BJ (cell line): ENCODE results near the gene ACP7. TPM values are rescaled to one million over a fixed set of nuclear protein-coding genes. Genes with fewer than 3 reads are reported as not detected.

Experiments used
- CTCF ChIA-PET: fragments of 350-600 bp; formaldehyde crosslinking; extraction: SDS; loops from one replicate; lab custom pipeline; 2021; ENCODE audit warnings: antibody characterized with exemption, inconsistent platforms; lab: Yijun Ruan, JAX
- POLR2A ChIA-PET: fragments of 300-600 bp; sonication (Branson Sonifier 250); formaldehyde crosslinking; extraction: SDS; loops from one replicate; lab custom pipeline; 2021; ENCODE audit warnings: antibody characterized with exemption; lab: Charles Lee
- DNase-seq: peaks from one replicate; pipeline ENCODE4 v3.0.0-alpha.2; 2011; ENCODE audit warnings: low read depth
- H3K27me3 ChIP-seq: 2 replicates; pipeline ENCODE4 v1.6.0; 2011; ENCODE audit warnings: low read length; ENCODE audit not compliant: control insufficient read depth, insufficient read depth
- H3K36me3 ChIP-seq: 2 replicates; pipeline ENCODE4 v1.5.1; 2011; ENCODE audit warnings: low read length; ENCODE audit not compliant: control insufficient read depth, insufficient read depth
- H3K4me3 ChIP-seq: 2 replicates; pipeline ENCODE4 v1.5.1; 2011; ENCODE audit warnings: low read depth, mild to moderate bottlenecking, control low read depth, low read length
- polyA plus RNA-seq: library from polyadenylated mRNA; depleted of rRNA; stranded (reverse); fragments of >200 nt; gene quantifications from 2 replicates; pipeline ENCODE4 v1.2.3, GENCODE V29; 2011
- TF ChIP-seq, protein P1 (sequence below): IDR thresholded peaks from 2 replicates; pipeline ENCODE4 v1.5.1; 2011; ENCODE audit warnings: low read depth, mild to moderate bottlenecking, control low read depth, inconsistent platforms, low read length, moderate library complexity; ENCODE audit not compliant: insufficient read depth

Gene ACP7
- polyA plus RNA-seq, 1 experiment = not detected

DNA sequence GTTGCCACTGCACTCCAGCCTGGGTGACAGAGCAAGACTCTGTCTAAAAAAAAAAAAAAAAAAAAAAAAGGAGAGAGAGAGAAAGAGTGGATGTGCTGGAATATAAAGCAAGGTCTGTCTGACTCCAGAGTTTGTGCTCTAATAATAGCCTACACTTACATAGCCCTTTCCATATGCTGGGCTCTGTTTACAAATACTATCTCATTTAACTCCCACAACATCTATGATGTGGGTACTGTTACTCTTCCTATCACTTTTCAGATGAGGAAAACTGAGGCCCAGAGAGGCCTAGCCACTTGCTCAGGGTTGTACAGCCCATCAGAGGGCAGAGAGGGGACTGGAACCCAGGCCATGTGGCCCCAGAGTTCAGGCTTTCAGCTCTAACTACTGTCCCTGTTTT, 25.5 kb downstream of the ACP7 start:
- DNase-seq = no peak
- Histone ChIP-seq H3K27me3 (peaks cover 1% of the 10 kb centered on the region; the same call in 1 of the 2 replicates), H3K36me3 (no peaks in the 10 kb centered on the region), H3K4me3 (no peak overlapping the region)
- CTCF ChIA-PET = interaction anchor here (0.6 to 3.5 kb wide), 21 partner anchors 9 to 254 kb away, joined by 3 to 27 read pairs (median 5); partner anchors contain the start of genes GMFG and SYCN
- TF ChIP-seq, protein P1, sequence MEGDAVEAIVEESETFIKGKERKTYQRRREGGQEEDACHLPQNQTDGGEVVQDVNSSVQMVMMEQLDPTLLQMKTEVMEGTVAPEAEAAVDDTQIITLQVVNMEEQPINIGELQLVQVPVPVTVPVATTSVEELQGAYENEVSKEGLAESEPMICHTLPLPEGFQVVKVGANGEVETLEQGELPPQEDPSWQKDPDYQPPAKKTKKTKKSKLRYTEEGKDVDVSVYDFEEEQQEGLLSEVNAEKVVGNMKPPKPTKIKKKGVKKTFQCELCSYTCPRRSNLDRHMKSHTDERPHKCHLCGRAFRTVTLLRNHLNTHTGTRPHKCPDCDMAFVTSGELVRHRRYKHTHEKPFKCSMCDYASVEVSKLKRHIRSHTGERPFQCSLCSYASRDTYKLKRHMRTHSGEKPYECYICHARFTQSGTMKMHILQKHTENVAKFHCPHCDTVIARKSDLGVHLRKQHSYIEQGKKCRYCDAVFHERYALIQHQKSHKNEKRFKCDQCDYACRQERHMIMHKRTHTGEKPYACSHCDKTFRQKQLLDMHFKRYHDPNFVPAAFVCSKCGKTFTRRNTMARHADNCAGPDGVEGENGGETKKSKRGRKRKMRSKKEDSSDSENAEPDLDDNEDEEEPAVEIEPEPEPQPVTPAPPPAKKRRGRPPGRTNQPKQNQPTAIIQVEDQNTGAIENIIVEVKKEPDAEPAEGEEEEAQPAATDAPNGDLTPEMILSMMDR = no peak
- POLR2A ChIA-PET = no interaction called here

DNA sequence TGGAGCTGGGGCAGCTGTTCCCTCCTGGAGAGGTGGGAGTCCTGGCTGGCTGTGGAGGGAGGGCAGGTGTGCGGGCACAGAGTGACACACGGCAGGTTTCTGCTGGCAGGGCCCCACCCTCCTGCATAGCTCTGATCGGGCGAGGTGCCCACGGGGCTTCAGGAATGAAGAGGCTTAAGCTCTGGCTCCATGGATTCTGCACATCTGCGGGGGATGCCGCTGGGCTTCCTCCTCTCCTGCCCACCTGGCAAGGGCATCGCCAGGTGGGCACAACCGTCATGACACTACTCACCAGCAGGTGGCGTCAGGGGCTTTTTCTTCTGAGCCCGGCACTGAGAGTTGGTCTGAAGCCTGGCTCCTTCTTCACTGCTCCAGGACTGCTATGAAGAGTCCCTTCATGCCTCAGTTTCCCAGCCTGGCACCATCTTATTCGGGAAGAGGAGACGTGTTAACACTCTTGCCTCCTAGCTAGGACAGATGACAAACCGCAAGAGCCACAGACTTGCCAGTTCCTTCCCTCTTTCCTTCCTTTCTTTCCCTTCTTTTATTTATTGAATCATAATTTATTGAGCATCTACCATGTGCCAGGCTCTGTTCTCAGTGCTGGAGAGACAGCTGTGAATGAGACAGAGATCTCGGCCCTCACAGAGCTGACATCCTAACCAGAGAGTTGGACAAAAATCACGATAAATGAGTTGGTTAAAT, 26.2 kb downstream of the ACP7 start:
- Histone ChIP-seq H3K4me3 (no peak overlapping the region), H3K27me3 (peaks cover 1% of the 10 kb centered on the region; the same call in 1 of the 2 replicates), H3K36me3 (no peaks in the 10 kb centered on the region)
- no peak for DNase-seq
- ChIA-PET CTCF (interaction anchor here (0.6 to 3.5 kb wide), 25 partner anchors 9 to 441 kb away, joined by 3 to 27 read pairs (median 4); partner anchors contain the start of genes GMFG and SYCN), POLR2A (no interaction called here)
- TF ChIP-seq, protein P1 = peak; percentile 82

DNA sequence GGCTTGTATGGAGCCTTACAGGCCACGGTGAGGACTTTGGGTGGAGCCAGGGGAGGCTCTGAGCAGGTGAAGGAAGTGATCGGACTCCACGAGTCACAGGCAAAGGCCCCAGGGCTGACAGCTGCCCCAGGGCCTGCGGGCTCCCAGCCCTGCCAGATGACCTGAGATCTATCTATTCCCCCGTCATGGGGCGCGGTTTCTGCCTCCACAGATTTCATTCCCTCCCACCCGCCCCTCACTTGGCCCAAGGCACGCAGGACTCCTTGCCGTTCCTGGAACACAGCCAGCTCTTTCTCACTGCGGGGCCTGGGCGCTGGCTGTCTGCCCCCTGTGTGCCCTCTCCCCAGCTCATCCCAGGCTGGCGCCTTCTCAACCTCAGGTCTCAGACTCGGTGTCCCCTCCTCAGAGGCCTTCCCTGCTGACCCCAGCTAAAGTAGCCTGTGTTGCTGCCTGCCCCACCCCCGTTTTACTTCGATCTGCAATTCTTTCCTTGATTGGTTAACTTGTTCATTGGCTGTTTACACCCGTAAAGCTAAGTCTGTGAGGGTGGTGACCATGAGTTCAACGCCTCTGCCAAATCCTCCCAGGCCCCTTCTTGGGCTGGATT, 27.5 kb downstream of the ACP7 start:
- Histone ChIP-seq H3K4me3 (no peak overlapping the region), H3K27me3 (0 out of 2 replicates have a peak, but pooled peaks cover 1% of the 10 kb centered on the region), H3K36me3 (no peaks in the 10 kb centered on the region)
- CTCF ChIA-PET = interaction anchor here (0.6 to 3.5 kb wide), 10 partner anchors 8 to 300 kb away, joined by 3 to 27 read pairs (median 7); no protein-coding TSS in a partner anchor
- TF ChIP-seq, protein P1 = no peak
- POLR2A ChIA-PET = no interaction called here
- DNase-seq = no peak

DNA sequence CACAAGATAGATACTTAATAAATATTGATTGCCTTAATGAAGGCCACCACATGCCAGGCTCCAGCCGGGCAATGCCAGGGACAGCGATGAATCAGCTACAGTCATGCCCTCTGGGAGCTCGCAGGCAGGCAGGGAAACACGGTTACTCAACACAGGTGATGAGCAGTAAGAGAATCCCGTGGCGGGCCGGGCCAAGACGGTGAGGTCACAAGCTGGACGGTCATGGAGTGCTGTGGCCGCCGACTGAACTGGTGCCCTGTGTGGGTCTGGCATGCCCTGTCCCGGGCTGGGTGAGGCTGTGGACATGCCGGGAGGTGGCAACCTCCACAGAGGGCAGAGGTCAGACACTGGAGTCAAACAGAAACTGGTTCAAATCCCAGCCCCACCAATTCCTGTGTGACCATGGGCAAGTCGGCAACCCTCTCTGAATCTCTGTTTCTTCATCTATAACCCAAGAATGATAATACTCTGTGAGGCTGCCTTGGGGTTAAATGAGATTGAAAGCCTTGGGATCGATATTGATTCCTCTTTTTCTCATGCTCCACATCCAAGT, 28.2 kb downstream of the ACP7 start:
- no peak overlapping the region for H3K4me3 ChIP-seq
- 0 out of 2 replicates have a peak, but pooled peaks cover 1% of the 10 kb centered on the region for H3K27me3 ChIP-seq
- no peak for DNase-seq
- POLR2A ChIA-PET = no interaction called here
- TF ChIP-seq, protein P1 = no peak
- no peaks in the 10 kb centered on the region for H3K36me3 ChIP-seq
- CTCF ChIA-PET = interaction anchor here (0.6 to 3.5 kb wide), 6 partner anchors 8 to 199 kb away, joined by 3 to 22 read pairs (median 4); no protein-coding TSS in a partner anchor

DNA sequence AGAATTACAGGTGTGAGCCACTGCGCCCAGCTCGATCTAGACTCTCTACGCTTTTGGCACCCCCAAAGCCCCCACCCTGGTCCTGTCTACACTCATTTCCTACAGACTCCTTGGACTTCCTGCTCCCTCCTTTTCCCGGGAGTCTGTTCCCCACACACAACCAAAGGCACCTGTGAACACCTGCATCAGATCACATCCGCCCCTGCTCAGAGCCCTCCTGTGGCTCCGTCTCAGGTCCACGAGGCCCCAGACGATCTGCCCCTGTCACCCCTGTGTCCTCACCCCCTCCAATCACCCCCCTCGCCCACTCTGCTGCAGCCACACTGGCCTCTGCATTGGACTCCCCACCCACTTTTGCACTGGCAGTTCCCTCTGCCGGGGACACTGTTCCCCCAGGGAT, 29.0 kb downstream of the ACP7 start:
- ChIA-PET CTCF (interaction anchor here (0.6 to 1.2 kb wide), 3 partner anchors 9 to 213 kb away, joined by 4 to 6 read pairs (median 4); no protein-coding TSS in a partner anchor), POLR2A (no interaction called here)
- no peak for DNase-seq
- TF ChIP-seq, protein P1 = no peak
- H3K27me3 ChIP-seq = 0 out of 2 replicates have a peak, but pooled peaks cover 1% of the 10 kb centered on the region
- H3K4me3 ChIP-seq = no peak overlapping the region
- H3K36me3 ChIP-seq = no peaks in the 10 kb centered on the region
